HepG2 (cell line): ENCODE results near the gene DAB1.

Experiments used
- TBL1XR1 ChIP-seq: fragments of 150-350 bp; IDR thresholded peaks from 2 replicates; pipeline ENCODE4 v1.6.1; 2014; ENCODE audit warnings: borderline replicate concordance, low read length; ENCODE audit not compliant: partially characterized antibody
- ZMYM2 ChIP-seq: sonication (generic); formaldehyde crosslinking; IDR thresholded peaks from 2 replicates; pipeline ENCODE4 v1.8.0; 2022; ENCODE audit warnings: mild to moderate bottlenecking, missing genetic modification reagents
- ZSCAN29 ChIP-seq: sonication (generic); formaldehyde crosslinking; conservative IDR thresholded peaks from 2 replicates; pipeline ENCODE4 v1.4.0; 2020; ENCODE audit warnings: mild to moderate bottlenecking, missing genetic modification reagents

DNA sequence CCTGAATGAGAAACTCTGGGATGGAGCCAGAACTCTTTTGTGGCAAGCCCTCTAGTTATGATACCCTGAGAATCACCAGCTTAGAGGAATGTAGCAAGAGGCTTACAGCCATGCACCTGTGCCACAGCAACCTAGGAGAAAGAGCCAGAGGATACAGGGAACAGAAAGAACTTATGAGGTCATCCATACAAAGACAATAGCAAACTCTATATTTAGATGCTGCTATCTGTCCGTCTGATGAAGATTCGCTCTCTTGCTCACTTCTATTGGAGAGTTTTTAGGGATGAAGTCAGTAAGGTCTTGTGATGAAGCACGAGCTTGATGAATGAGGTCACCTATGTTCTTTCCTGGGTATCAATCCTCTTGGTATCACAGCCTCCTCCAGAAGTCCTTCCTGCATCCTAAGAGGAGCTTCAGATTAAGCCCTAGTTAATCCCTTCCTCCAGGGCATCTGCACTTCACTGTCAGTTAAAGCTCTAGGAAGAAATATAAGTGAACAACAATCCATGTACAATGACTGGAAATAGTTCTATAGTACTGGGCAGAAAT lies 185.6 kb downstream of the DAB1 start:
- TF ChIP-seq ZSCAN29 (CRISPR knock-in tag) (no peak), ZMYM2 (CRISPR knock-in tag) (no peak), TBL1XR1 (no peak)
